ENCODE measurements around the gene FAM32A.

The FAM32A gene

GRCh38 chr19:16203256-16204004 is 18.2 kb downstream of the FAM32A start:
- DNase-seq = no peak

- DNase-seq = no peak
These were observed 18.7 kb downstream of the FAM32A start for GRCh38 chr19:16204005-16204294.

GRCh38 chr19:16205205-16206045 is 20.2 kb downstream of the FAM32A start:
- no peak for DNase-seq

GRCh38 chr19:16206046-16206605 is 20.9 kb downstream of the FAM32A start:
- no peak for DNase-seq

GRCh38 chr19:16206637-16207036 is 21.4 kb downstream of the FAM32A start:
- DNase-seq = no peak

GRCh38 chr19:16207063-16207462 is 21.9 kb downstream of the FAM32A start:
- no peak for DNase-seq

- no peak for DNase-seq
These were observed 22.3 kb downstream of the FAM32A start for GRCh38 chr19:16207490-16208025.

GRCh38 chr19:16208064-16208759 is 23.0 kb downstream of the FAM32A start:
- DNase-seq = no peak

- no peak for DNase-seq
These were observed 23.8 kb downstream of the FAM32A start for GRCh38 chr19:16208847-16209665.

GRCh38 chr19:16210168-16210567 is 25.0 kb downstream of the FAM32A start:
- DNase-seq = no peak

GRCh38 chr19:16213076-16213475 is 27.9 kb downstream of the FAM32A start:
- no peak for DNase-seq

GRCh38 chr19:16216744-16217670 is 31.8 kb downstream of the FAM32A start:
- DNase-seq = no peak

- DNase-seq = no peak
These were observed 32.7 kb downstream of the FAM32A start for GRCh38 chr19:16217716-16218451.

GRCh38 chr19:16218851-16219250 is 33.6 kb downstream of the FAM32A start:
- DNase-seq = no peak

- no peak for DNase-seq
These were observed 37.6 kb downstream of the FAM32A start for GRCh38 chr19:16222806-16223205.

GRCh38 chr19:16223746-16224145 is 38.5 kb downstream of the FAM32A start:
- no peak for DNase-seq

GRCh38 chr19:16224293-16225045 is 39.3 kb downstream of the FAM32A start:
- DNase-seq = no peak

- no peak for DNase-seq
These were observed 40.3 kb downstream of the FAM32A start for GRCh38 chr19:16225279-16226183.

Data from GDM1 (cell line).